ENCODE data around the gene DGCR6L.
"Not testable (repeated sequence)": the region's sequence is repeated elsewhere in the genome, so short reads cannot be mapped to it uniquely, and the experiment has no call there.

DNA sequence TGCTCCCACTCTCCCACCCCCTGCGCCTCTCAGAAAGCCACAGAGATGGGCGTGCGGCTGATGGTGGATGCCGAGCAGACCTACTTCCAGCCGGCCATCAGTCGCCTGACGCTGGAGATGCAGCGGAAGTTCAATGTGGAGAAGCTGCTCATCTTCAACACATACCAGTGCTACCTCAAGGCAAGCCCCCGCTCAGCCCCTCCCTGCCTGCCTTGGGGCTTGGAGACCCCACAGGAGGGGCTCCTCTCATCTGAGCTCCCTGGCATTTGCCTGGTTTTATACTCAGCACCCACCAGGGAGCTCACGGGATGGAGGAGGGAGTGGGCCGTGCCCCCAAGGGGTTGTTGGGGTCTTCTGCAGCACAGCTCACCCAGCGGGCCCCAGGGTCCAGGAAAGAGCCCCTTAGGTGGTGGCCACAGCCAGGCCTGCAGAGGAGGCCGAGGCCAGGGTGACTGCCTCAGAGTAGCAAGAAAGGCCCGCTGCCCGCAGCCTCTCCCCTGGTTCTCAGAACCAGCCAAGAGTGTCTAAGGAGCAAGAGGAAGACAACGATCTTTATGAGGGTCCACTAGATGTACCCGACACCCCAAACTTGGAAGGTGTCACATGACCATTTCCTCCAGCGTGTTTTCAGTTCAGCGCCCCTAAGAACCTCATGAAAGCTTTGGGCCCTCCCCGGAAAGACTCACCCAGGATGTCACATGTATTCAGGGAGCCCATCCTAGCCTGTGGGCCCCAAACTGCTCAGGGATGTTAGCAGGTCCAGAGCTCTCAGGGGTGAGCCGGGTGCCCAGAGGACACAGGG, 13.0 kb downstream of the DGCR6L start:
- TF ChIP-seq POLR2AphosphoS5, POLR2A (IDR thresholded peaks at IDR 0.05; ENCODE audit: low read depth, low read length): not testable (repeated sequence)

All from GM12891 (cell line).